WTC11 (cell line): ENCODE results near the gene JAZF1.

ENCODE experiments used
- ATF3 ChIP-seq: sonication (generic); formaldehyde crosslinking; conservative IDR thresholded peaks from 2 replicates; pipeline ENCODE4 v1.8.1; 2022; ENCODE audit warnings: mild to moderate bottlenecking, missing genetic modification reagents
- CBFB ChIP-seq: sonication (generic); formaldehyde crosslinking; IDR thresholded peaks from 2 replicates; pipeline ENCODE4 v1.8.1; 2022; ENCODE audit warnings: mild to moderate bottlenecking, low read depth, missing genetic modification reagents
- JUN ChIP-seq: sonication (generic); formaldehyde crosslinking; IDR thresholded peaks from 2 replicates; pipeline ENCODE4 v1.8.0; 2023; ENCODE audit warnings: mild to moderate bottlenecking, missing genetic modification reagents
- NFYB ChIP-seq: sonication (generic); formaldehyde crosslinking; conservative IDR thresholded peaks from 2 replicates; pipeline ENCODE4 v1.8.0; 2022; ENCODE audit warnings: low read depth, missing genetic modification reagents
- PREB ChIP-seq: sonication (generic); formaldehyde crosslinking; IDR thresholded peaks from 2 replicates; pipeline ENCODE4 v1.8.1; 2022; ENCODE audit warnings: mild to moderate bottlenecking, missing genetic modification reagents, moderate library complexity, borderline replicate concordance
- SOX15 ChIP-seq: fragments of 250-450 bp; sonication (Bioruptor Pico); IDR thresholded peaks from 2 replicates; pipeline ENCODE4 v1.9.0; 2021; ENCODE audit warnings: mild to moderate bottlenecking
- SP1 ChIP-seq: sonication (generic); formaldehyde crosslinking; conservative IDR thresholded peaks from 2 replicates; pipeline ENCODE4 v1.8.1; 2022; ENCODE audit warnings: missing genetic modification reagents
- ZNF263 ChIP-seq: sonication (generic); formaldehyde crosslinking; IDR thresholded peaks from 2 replicates; pipeline ENCODE4 v1.8.1; 2022; ENCODE audit warnings: low read depth, mild to moderate bottlenecking, moderate library complexity, missing genetic modification reagents
- TF ChIP-seq, protein P1 (sequence below): sonication (generic); formaldehyde crosslinking; IDR thresholded peaks from 2 replicates; pipeline ENCODE4 v1.8.0; 2022; ENCODE audit warnings: mild to moderate bottlenecking, missing genetic modification reagents
- TF ChIP-seq, protein P2 (sequence below): sonication (generic); formaldehyde crosslinking; IDR thresholded peaks from 2 replicates; pipeline ENCODE4 v1.8.0; 2022; ENCODE audit warnings: missing genetic modification reagents
- TF ChIP-seq, protein P3 (sequence below): fragments of 200-600 bp; IDR thresholded peaks from 2 replicates; pipeline ENCODE4 v1.8.0; 2022; ENCODE audit warnings: antibody characterized with exemption
- TF ChIP-seq, protein P4 (sequence below): sonication (generic); formaldehyde crosslinking; IDR thresholded peaks from 2 replicates; pipeline ENCODE4 v1.8.1; 2023; ENCODE audit warnings: mild to moderate bottlenecking, missing genetic modification reagents
- TF ChIP-seq, protein P5 (sequence below): sonication (generic); formaldehyde crosslinking; IDR thresholded peaks from 2 replicates; pipeline ENCODE4 v1.8.1; 2022; ENCODE audit warnings: low read depth, mild to moderate bottlenecking, moderate library complexity, missing genetic modification reagents, borderline replicate concordance
- TF ChIP-seq, protein P6 (sequence below): sonication (generic); formaldehyde crosslinking; IDR thresholded peaks from 2 replicates; pipeline ENCODE4 v1.8.1; 2022; ENCODE audit warnings: missing genetic modification reagents, borderline replicate concordance

- TF ChIP-seq, protein P1, sequence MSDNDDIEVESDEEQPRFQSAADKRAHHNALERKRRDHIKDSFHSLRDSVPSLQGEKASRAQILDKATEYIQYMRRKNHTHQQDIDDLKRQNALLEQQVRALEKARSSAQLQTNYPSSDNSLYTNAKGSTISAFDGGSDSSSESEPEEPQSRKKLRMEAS (CRISPR knock-in tag) = no peak
- TF ChIP-seq JUN (CRISPR knock-in tag) (no peak), SOX15 (CRISPR knock-in tag) (no peak), ATF3 (CRISPR knock-in tag) (no peak), CBFB (CRISPR knock-in tag) (no peak), SP1 (CRISPR knock-in tag) (no peak), ZNF263 (no peak), PREB (CRISPR knock-in tag) (no peak), NFYB (CRISPR knock-in tag) (no peak)
- TF ChIP-seq, protein P2, sequence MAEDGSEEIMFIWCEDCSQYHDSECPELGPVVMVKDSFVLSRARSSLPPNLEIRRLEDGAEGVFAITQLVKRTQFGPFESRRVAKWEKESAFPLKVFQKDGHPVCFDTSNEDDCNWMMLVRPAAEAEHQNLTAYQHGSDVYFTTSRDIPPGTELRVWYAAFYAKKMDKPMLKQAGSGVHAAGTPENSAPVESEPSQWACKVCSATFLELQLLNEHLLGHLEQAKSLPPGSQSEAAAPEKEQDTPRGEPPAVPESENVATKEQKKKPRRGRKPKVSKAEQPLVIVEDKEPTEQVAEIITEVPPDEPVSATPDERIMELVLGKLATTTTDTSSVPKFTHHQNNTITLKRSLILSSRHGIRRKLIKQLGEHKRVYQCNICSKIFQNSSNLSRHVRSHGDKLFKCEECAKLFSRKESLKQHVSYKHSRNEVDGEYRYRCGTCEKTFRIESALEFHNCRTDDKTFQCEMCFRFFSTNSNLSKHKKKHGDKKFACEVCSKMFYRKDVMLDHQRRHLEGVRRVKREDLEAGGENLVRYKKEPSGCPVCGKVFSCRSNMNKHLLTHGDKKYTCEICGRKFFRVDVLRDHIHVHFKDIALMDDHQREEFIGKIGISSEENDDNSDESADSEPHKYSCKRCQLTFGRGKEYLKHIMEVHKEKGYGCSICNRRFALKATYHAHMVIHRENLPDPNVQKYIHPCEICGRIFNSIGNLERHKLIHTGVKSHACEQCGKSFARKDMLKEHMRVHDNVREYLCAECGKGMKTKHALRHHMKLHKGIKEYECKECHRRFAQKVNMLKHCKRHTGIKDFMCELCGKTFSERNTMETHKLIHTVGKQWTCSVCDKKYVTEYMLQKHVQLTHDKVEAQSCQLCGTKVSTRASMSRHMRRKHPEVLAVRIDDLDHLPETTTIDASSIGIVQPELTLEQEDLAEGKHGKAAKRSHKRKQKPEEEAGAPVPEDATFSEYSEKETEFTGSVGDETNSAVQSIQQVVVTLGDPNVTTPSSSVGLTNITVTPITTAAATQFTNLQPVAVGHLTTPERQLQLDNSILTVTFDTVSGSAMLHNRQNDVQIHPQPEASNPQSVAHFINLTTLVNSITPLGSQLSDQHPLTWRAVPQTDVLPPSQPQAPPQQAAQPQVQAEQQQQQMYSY (CRISPR knock-in tag) = no peak
- TF ChIP-seq, protein P3, sequence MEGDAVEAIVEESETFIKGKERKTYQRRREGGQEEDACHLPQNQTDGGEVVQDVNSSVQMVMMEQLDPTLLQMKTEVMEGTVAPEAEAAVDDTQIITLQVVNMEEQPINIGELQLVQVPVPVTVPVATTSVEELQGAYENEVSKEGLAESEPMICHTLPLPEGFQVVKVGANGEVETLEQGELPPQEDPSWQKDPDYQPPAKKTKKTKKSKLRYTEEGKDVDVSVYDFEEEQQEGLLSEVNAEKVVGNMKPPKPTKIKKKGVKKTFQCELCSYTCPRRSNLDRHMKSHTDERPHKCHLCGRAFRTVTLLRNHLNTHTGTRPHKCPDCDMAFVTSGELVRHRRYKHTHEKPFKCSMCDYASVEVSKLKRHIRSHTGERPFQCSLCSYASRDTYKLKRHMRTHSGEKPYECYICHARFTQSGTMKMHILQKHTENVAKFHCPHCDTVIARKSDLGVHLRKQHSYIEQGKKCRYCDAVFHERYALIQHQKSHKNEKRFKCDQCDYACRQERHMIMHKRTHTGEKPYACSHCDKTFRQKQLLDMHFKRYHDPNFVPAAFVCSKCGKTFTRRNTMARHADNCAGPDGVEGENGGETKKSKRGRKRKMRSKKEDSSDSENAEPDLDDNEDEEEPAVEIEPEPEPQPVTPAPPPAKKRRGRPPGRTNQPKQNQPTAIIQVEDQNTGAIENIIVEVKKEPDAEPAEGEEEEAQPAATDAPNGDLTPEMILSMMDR = no peak
- TF ChIP-seq, protein P4, sequence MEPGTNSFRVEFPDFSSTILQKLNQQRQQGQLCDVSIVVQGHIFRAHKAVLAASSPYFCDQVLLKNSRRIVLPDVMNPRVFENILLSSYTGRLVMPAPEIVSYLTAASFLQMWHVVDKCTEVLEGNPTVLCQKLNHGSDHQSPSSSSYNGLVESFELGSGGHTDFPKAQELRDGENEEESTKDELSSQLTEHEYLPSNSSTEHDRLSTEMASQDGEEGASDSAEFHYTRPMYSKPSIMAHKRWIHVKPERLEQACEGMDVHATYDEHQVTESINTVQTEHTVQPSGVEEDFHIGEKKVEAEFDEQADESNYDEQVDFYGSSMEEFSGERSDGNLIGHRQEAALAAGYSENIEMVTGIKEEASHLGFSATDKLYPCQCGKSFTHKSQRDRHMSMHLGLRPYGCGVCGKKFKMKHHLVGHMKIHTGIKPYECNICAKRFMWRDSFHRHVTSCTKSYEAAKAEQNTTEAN (CRISPR knock-in tag) = no peak
- TF ChIP-seq, protein P5, sequence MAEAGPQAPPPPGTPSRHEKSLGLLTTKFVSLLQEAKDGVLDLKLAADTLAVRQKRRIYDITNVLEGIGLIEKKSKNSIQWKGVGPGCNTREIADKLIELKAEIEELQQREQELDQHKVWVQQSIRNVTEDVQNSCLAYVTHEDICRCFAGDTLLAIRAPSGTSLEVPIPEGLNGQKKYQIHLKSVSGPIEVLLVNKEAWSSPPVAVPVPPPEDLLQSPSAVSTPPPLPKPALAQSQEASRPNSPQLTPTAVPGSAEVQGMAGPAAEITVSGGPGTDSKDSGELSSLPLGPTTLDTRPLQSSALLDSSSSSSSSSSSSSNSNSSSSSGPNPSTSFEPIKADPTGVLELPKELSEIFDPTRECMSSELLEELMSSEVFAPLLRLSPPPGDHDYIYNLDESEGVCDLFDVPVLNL (CRISPR knock-in tag) = no peak
- TF ChIP-seq, protein P6, sequence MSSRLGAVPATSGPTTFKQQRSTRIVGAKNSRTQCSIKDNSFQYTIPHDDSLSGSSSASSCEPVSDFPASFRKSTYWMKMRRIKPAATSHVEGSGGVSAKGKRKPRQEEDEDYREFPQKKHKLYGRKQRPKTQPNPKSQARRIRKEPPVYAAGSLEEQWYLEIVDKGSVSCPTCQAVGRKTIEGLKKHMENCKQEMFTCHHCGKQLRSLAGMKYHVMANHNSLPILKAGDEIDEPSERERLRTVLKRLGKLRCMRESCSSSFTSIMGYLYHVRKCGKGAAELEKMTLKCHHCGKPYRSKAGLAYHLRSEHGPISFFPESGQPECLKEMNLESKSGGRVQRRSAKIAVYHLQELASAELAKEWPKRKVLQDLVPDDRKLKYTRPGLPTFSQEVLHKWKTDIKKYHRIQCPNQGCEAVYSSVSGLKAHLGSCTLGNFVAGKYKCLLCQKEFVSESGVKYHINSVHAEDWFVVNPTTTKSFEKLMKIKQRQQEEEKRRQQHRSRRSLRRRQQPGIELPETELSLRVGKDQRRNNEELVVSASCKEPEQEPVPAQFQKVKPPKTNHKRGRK (CRISPR knock-in tag) = no peak
Observed at GRCh38 chr7:28144266-28144665, 36.3 kb downstream of the JAZF1 start.
